22Rv1 (cell line): ENCODE measurements around the gene INAFM2.

Experiments
- ZFX ChIP-seq: fragments of 450-650 bp; IDR thresholded peaks from 2 replicates; pipeline ENCODE4 v1.6.1; 2017; ENCODE audit warnings: antibody characterized with exemption, borderline replicate concordance
- TF ChIP-seq, protein P1 (sequence below): fragments of 450-650 bp; IDR thresholded peaks from 2 replicates; pipeline ENCODE4 v1.5.1; 2017; ENCODE audit warnings: mild to moderate bottlenecking

DNA sequence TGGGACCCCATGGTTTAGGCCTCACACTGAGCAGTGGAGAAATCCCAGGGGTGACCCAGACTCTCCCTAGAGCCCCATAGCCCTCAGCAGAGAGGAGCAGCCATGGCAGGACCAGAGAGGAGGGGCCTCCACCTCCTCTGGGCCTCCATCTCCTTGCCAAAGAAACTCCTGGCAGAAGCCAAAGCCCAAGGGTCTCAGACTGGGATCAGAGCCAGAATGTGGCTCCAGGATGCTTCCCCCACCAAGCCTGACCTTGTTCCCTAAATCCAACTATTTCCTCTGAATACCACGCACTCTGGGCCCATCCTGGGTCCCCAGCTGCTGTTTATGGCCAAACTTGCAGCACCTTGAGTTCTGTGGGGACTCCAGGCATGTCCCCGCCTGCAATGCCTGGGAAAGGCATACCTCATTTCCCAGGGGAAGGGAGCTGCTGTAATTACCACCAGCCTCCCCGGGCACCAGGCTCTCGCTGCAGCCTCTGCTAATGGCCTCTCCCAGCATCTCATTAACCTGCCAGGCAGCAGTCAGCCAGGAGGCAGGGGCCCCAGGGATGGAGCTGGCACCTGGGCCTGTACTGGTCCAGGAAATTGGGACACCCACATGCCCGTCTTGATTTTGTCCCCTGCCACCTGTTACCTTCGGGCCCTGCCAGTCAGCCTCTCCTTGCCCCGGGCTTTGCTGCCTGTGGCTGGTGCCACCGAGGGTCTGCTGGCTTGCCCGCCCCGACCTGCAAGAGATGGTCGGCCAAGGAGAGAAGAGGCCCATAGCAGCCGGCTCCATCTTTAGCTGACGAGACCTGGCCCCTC, 12.6 kb downstream of the INAFM2 start:
- TF ChIP-seq, protein P1, sequence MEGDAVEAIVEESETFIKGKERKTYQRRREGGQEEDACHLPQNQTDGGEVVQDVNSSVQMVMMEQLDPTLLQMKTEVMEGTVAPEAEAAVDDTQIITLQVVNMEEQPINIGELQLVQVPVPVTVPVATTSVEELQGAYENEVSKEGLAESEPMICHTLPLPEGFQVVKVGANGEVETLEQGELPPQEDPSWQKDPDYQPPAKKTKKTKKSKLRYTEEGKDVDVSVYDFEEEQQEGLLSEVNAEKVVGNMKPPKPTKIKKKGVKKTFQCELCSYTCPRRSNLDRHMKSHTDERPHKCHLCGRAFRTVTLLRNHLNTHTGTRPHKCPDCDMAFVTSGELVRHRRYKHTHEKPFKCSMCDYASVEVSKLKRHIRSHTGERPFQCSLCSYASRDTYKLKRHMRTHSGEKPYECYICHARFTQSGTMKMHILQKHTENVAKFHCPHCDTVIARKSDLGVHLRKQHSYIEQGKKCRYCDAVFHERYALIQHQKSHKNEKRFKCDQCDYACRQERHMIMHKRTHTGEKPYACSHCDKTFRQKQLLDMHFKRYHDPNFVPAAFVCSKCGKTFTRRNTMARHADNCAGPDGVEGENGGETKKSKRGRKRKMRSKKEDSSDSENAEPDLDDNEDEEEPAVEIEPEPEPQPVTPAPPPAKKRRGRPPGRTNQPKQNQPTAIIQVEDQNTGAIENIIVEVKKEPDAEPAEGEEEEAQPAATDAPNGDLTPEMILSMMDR: no peak
- no peak for TF ChIP-seq ZFX
